ENCODE data around the gene INSYN2B. TPM values are rescaled to one million over a fixed set of nuclear protein-coding genes. Genes with fewer than 3 reads are reported as not detected.

INSYN2B gene
- total RNA-seq, 2 experiments from 2014 or later: not detected

DNA sequence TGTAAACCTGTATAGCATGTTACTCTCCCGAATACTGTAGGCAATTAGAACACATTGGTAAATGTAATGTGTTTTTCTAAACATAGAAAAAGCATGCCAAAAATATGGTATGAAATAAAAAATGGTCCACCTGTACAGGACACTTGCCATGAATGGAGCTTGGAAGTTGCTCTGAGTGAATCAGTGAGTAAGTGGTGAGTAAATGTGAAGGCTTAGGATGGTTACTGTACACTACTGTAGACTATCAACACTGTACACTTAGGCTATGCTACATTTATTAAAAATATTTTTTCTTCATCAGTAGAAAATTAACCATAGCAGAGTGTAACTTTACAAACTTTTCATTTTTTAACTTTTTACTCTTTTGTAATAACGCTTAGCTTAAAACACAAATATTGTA lies 41.9 kb downstream of the INSYN2B start:
- ChIA-PET POLR2A (no interaction called here), CTCF (no interaction called here)

GRCh38 chr5:169935762-169936161 lies 44.5 kb downstream of the INSYN2B start:
- POLR2A ChIA-PET: no interaction called here
- CTCF ChIA-PET: no interaction called here

DNA sequence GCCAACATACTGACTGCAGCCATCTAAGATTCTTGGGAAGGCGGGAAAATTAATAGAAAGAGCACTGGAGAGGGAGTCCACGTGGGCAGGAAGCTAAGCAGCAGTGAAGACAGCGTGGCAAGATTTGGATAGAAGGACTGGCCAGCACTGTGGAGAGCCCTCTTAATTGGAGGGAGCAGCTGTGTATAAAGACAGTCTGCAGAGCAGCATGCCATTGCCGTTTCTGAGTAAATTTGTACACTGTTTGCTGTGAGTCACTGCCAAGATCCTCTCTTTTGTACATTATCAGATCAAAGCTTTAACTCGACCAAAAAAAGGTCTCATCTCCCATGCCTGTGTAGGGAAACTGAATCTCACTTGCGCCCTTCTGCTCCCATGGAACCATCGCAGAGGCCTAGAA lies 45.3 kb downstream of the INSYN2B start:
- POLR2A ChIA-PET: no interaction called here
- CTCF ChIA-PET: no interaction called here

- ChIA-PET CTCF (no interaction called here), POLR2A (no interaction called here)
These were observed 46.7 kb downstream of the INSYN2B start for GRCh38 chr5:169933616-169934015.

DNA sequence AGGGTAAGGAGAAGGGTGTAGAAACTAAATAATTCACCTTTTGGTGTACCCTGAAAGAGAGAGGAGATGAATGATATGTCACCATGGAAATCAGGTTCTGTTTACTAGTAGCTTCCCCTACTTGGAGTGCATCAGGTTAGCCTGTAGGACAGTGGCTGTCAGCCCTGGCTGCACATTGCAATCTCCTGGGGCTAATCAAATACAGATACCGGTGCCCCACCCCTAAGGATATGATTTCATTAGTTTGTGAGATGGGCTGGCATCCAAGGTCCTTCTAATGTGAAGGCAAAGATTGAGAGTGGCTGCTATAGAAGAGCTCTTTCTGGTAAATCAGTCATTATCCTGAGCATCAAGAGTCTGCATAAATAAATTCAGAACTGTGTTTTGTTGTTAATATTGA lies 47.2 kb downstream of the INSYN2B start:
- CTCF ChIA-PET: no interaction called here
- POLR2A ChIA-PET: no interaction called here

DNA sequence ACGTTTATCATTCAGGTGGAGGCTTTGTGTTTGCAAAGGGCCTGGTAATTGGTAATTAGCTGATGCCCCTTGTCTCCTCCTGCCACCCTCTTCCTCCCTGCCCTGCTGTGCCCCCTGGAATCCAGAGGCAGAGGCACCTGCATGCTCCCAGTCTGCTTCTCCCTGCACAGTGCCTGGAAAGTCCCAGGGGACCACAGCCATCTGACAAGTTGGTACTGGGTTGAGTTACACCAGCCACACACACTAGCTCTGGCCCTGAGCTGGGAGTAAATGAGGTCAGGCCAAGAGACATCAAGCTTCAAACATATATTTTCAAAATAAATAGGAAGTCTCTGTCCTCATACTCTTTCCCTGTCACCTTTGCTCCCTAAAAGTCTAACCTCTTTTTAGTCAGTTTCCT lies 56.3 kb downstream of the INSYN2B start:
- ChIA-PET POLR2A (no interaction called here), CTCF (no interaction called here)

GRCh38 chr5:169922474-169922873 lies 57.8 kb downstream of the INSYN2B start:
- CTCF ChIA-PET: no interaction called here
- POLR2A ChIA-PET: no interaction called here

DNA sequence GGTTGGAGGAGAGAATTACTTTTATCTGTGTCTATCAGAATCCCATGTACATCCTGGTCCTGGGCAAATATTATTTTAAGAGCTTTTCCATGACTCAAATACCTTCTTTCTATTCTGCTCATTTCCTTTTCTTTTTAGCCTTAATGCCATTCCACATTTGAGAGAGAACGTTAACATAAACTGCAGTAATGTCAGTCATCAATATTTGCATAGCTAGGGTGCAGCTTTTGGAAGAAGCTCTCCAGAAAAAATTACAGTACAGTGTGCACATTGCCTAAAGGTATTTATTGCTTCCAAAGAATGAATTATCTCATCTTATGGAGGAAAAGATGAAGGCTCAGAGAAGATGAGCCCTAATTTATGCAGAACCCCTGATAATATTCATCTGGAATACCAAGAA lies 58.3 kb downstream of the INSYN2B start:
- ChIA-PET POLR2A (no interaction called here), CTCF (no interaction called here)

- CTCF ChIA-PET: no interaction called here
- POLR2A ChIA-PET: no interaction called here
These were observed 58.9 kb downstream of the INSYN2B start for GRCh38 chr5:169921384-169921783.

DNA sequence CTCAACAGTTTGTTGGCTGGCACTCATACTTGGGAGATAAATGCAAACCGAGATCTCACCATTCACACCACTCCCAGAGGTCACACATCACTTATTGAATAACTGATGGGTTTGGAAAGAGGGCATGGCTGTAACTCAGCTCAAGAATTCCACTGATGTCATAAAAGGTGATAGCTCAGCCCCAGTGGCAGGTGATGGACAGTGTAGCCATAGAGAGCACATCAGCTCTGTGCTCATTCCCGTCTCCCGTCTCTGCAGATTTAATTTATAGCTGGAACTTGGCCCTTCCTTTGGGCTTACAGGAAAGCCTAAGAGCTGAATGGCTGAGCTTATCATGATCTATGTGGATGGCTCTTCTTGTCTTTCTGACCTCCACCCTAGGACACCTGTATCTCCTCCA lies 59.8 kb downstream of the INSYN2B start:
- CTCF ChIA-PET: no interaction called here
- POLR2A ChIA-PET: no interaction called here

GRCh38 chr5:169918228-169918627 lies 62.1 kb downstream of the INSYN2B start:
- CTCF ChIA-PET: no interaction called here

DNA sequence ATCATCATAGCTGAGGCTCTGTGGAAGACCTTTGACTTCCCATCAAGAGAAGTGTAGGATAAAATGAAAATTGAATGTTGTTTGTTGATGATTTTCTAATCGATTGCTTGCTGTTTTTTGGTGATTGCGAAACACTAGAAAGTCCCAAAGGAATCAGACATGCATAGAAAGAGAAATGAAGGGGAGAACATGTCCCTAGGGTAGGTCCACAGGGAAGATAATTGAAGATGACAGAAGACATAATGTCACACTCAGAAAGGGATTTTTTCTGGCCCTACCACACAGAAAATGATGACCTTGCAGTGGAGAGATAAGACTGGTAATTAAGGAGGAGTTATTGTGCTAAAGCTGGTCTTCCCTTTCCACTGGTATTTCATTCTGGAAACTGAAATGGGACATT lies 62.8 kb downstream of the INSYN2B start:
- CTCF ChIA-PET: no interaction called here
- POLR2A ChIA-PET: no interaction called here

More at GRCh38 chr5:169918228-169918627, 62.1 kb downstream of the INSYN2B start:
- POLR2A ChIA-PET: no interaction called here

DNA sequence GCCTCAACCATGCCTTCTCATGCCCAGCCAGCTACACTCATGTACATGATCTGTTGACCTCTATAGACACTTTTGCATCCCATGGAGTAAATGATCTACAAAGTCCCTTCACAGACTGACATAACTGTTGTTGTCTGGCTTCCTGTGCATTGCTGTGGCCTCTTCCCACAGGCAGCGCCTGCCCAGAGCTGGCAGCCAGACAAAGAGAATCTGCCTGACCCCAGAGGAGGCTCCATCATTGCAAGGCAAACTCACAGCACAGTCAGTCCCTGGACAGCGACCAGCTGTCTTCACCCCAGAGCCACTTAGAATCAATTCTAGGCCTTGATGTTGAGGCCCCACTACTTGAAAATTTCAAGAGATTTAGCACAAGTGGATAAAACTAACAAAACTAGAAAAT lies 65.5 kb downstream of the INSYN2B start:
- POLR2A ChIA-PET: no interaction called here
- CTCF ChIA-PET: no interaction called here

GRCh38 chr5:169913479-169913878 lies 66.8 kb downstream of the INSYN2B start:
- ChIA-PET POLR2A (no interaction called here), CTCF (no interaction called here)

DNA sequence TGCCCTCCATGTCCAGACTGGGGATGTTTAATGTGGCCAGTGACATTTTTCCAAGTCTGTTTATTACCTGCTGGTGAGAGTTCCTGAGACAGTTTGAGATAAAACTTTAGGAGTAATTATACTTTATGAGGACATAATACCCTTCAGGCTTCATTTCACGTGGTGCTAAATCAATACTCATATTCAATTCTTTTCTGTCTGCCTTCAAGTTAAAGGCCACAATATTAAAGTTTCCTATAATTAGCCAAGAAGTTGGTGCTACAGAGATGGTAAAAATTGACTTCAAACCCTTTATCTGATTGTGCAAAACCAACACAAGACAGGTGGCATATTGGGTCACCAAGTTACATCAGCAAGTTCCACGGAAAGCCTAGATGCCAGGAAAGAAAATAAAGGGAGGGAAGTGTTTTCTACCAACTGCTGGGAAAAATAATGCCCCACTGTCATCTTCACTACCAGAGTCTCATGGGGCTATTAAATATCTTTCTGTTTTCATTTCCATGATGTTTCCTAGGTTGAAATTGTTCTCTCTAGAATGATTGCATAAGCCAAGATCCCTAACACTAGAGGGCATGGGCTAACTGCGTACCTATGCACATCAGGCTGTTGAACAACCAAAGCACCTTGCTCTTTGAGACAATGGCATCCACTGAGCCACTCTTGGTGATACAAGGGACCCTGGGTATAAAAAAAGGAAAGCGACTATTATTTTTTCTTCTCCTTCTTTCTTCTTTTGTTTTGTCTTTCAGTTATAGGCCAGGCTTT lies 68.7 kb downstream of the INSYN2B start:
- CTCF ChIA-PET: no interaction called here
- POLR2A ChIA-PET: no interaction called here

GRCh38 chr5:169910393-169910792 lies 69.9 kb downstream of the INSYN2B start:
- ChIA-PET CTCF (no interaction called here), POLR2A (no interaction called here)

DNA sequence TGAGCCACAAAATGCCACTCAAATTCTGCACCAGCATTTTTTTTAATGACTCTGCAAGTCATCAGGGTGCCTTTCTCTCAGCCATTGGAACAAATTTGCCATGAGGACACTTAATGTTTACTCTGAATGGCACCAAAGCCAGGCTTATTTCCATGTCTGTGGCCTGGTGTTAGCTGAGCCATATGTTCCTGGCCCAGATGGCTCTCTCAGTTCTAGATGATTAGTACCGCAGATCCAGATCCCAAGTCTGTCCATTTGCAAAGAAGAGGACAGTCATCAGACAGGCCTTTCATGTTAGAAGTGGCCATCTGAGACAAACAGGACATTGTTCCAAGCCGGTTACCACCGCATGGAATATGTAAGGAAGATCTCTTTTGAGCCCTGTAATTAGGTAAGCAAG lies 70.3 kb downstream of the INSYN2B start:
- CTCF ChIA-PET: no interaction called here
- POLR2A ChIA-PET: no interaction called here

- ChIA-PET CTCF (no interaction called here), POLR2A (no interaction called here)
These were observed 71.4 kb downstream of the INSYN2B start for GRCh38 chr5:169908864-169909263.

DNA sequence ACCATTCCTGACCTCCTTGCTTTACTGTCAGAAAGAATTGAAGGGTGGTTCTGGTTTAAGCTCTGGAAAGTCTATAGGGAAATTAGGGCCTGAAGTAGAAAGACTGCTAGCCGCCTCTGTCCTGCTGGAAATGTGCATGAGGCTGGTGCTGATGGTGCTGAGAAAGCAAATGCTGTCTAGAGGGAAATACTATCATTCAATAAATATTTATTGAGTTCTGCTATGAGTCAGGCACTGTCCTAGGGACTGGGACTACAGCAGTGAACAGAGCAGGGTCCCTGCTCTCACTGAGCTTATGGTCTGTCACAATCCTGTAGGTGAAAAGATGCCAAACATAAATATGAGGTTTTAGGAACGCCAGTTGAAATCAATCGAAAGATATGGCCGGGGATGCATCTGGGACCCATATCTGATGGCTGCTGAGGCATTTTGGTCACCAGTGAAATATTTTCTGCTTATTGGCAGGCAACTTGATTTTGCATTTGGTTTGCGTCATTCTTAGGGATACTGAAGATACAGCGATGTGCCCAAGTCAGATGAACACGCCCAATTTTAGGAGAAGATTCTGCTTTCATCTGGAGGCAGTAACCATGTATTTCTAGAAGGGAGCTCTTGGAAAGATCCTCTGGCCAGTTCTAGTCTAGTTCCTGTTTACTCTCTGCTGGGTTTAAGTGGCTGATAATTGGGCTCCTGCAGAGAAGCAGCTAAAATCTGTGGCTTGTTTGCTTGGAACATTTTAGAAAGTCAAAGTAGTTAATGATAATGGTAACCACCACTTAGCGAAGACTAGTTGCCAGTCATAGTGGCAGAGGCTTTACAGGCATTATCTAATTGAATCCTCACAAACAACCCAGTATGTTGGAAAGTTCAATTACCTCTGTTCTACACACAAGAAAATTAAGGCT lies 73.3 kb downstream of the INSYN2B start:
- CTCF ChIA-PET: no interaction called here
- POLR2A ChIA-PET: no interaction called here

GRCh38 chr5:169905017-169905416 lies 75.3 kb downstream of the INSYN2B start:
- ChIA-PET CTCF (no interaction called here), POLR2A (no interaction called here)

DNA sequence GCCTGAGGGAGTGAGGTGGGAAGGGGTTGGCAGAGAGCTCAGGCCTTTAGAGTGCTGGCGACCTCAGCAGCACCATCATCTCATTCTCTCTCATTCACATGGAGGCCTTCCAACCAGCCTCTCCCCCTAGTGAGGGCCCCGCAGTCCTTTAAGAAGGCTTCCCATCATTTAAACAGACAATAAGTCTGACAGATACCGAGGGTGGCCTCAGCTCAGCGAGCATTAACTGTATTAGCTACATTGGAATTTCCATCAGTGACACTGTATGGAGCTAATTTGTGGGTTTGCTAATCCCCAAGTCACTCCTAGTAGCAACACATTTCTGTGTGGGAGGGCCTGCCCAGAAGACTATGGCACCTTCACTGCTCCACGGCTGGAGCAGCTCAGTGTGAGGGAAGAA lies 75.8 kb downstream of the INSYN2B start:
- CTCF ChIA-PET: no interaction called here
- POLR2A ChIA-PET: no interaction called here

- CTCF ChIA-PET: no interaction called here
- POLR2A ChIA-PET: no interaction called here
These were observed 76.2 kb downstream of the INSYN2B start for GRCh38 chr5:169904059-169904458.

Measured in activated CD8-positive, alpha-beta memory T cell treated with anti-CD3 and anti-CD28 coated beads for 36 hours (primary cell).